ENCODE data around the gene CALHM1.

Gene CALHM1

GRCh38 chr10:103416436-103417147 is 42.1 kb downstream of the CALHM1 start:
- H3K4me3 ChIP-seq (ENCODE audit: low read depth, low read length): no peak overlapping the region
- TF ChIP-seq CTCF (IDR thresholded peaks at IDR 0.05; ENCODE audit: borderline replicate concordance, insufficient read depth, low read depth, low read length): peak; percentile 33; the same call in 1 of the 2 replicates

- no peak for TF ChIP-seq CTCF (IDR thresholded peaks at IDR 0.05; ENCODE audit: borderline replicate concordance, insufficient read depth, low read depth, low read length)
- H3K4me3 ChIP-seq (ENCODE audit: low read depth, low read length): no peak overlapping the region
Observed at GRCh38 chr10:103415581-103415980, 43.1 kb downstream of the CALHM1 start.

- no peak overlapping the region for H3K4me3 ChIP-seq (ENCODE audit: low read depth, low read length)
- no peak for TF ChIP-seq CTCF (IDR thresholded peaks at IDR 0.05; ENCODE audit: borderline replicate concordance, insufficient read depth, low read depth, low read length)
Observed at GRCh38 chr10:103413564-103413963, 45.1 kb downstream of the CALHM1 start.
